Measurements from ENCODE around the gene DRICH1. TPM values are rescaled to one million over a fixed set of nuclear protein-coding genes. Genes with fewer than 3 reads are reported as not detected.
"Not testable (repeated sequence)": the region's sequence is repeated elsewhere in the genome, so short reads cannot be mapped to it uniquely, and the experiment has no call there.

The DRICH1 gene
- total and polyA plus RNA-seq, 7 donors = 0.50 to 0.83 TPM; not detected in 5

DNA sequence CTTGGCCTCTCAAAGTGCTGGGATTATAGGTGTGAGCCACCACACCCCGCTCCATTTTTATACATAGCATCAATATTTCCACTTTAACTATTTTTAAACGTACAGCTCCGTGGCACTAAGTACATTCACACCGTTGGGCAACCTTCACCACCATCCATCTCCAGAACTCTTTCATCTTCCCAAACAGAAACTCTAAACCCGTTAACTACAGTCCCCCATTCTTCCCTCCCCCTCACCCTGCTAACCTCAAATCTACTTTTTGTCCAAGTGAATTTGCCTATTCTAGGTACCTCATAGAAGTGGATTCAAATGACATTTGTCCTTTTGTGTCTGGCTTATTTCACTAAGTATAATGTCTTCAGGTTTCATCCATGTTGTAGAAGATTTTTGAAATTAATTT is 55.4 kb downstream of the DRICH1 start:
- no peak for DNase-seq
- no peak overlapping the region for H3K27ac ChIP-seq
- H3K4me3 ChIP-seq = no peak overlapping the region
- H3K9me3 ChIP-seq = no peaks in the 10 kb centered on the region
- no peaks in the 10 kb centered on the region for H3K36me3 ChIP-seq
- H3K27me3 ChIP-seq = no peaks in the 10 kb centered on the region
- H3K4me1 ChIP-seq = no peaks in the 10 kb centered on the region
- intact Hi-C loops (cut with DNase I) = no loop called here
- TF ChIP-seq POLR2A (IDR thresholded peaks at IDR 0.05) = no peak
- no peak for TF ChIP-seq POLR2AphosphoS5 (IDR thresholded peaks at IDR 0.05)
- TF ChIP-seq, protein P1, sequence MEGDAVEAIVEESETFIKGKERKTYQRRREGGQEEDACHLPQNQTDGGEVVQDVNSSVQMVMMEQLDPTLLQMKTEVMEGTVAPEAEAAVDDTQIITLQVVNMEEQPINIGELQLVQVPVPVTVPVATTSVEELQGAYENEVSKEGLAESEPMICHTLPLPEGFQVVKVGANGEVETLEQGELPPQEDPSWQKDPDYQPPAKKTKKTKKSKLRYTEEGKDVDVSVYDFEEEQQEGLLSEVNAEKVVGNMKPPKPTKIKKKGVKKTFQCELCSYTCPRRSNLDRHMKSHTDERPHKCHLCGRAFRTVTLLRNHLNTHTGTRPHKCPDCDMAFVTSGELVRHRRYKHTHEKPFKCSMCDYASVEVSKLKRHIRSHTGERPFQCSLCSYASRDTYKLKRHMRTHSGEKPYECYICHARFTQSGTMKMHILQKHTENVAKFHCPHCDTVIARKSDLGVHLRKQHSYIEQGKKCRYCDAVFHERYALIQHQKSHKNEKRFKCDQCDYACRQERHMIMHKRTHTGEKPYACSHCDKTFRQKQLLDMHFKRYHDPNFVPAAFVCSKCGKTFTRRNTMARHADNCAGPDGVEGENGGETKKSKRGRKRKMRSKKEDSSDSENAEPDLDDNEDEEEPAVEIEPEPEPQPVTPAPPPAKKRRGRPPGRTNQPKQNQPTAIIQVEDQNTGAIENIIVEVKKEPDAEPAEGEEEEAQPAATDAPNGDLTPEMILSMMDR (IDR thresholded peaks at IDR 0.05) = no peak
- TF ChIP-seq EP300 (IDR thresholded peaks at IDR 0.05) = no peak
- 49 to 64% methylated on average over 5 of the region's 5 CpGs for WGBS, 2 donors

DNA sequence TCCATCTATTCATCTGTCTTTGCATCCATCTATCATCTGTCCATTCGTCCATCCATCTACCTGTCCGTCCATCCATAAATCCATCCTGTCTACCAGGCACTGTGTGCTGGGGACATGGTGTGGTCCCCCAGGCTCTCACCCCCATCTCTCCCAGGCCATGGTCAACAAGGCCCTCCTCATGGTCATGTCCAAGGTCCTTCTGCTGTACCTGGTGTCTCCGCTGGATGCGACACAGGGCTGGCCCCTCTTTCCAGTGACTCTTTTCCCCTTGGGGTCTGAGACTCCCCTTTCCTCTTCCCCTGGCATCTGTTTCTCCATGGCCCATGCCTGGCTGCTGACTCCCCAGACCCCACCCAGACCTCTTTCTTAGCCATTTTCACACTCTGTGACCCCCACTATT is 56.5 kb downstream of the DRICH1 start:
- TF ChIP-seq EP300 (IDR thresholded peaks at IDR 0.05) (no peak), POLR2A (IDR thresholded peaks at IDR 0.05) (no peak), POLR2AphosphoS5 (IDR thresholded peaks at IDR 0.05) (no peak)
- TF ChIP-seq, protein P1 (IDR thresholded peaks at IDR 0.05) = no peak
- H3K36me3 ChIP-seq = no peaks in the 10 kb centered on the region
- WGBS, 2 donors = 93 to 94% methylated on average over 4 of the region's 4 CpGs
- no peak for DNase-seq
- no peak overlapping the region for H3K4me3 ChIP-seq
- intact Hi-C loops (cut with DNase I) = no loop called here
- H3K9me3 ChIP-seq = no peaks in the 10 kb centered on the region
- no peak overlapping the region for H3K27ac ChIP-seq
- no peaks in the 10 kb centered on the region for H3K4me1 ChIP-seq
- no peaks in the 10 kb centered on the region for H3K27me3 ChIP-seq

DNA sequence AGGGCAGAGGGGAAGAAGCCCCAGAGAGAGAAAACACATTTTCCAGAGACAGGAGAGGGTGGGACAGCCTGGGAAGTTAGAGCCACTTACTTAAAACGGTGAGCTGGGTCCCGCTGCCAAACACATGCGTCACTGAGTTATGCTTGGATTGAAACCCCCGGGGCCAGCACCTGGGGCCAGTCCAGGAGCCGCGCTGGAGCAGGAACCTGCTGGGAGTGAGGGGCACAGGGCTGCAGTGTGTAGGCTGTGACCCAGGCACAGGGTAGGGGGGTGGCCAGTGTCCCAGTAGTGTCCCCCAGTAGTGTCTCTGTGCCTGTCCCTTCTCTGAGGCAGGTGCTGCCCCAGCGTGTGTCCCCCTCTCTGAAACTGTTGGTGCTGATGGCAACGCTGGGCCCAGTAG is 57.2 kb downstream of the DRICH1 start:
- DNase-seq = no peak
- Histone ChIP-seq H3K36me3 (no peaks in the 10 kb centered on the region), H3K9me3 (no peaks in the 10 kb centered on the region), H3K4me3 (no peak overlapping the region), H3K27ac (no peak overlapping the region), H3K4me1 (no peaks in the 10 kb centered on the region), H3K27me3 (no peaks in the 10 kb centered on the region)
- intact Hi-C loops (cut with DNase I) = no loop called here
- WGBS, 2 donors = 78% methylated on average over 8 of the region's 8 CpGs
- TF ChIP-seq POLR2A (IDR thresholded peaks at IDR 0.05) = no peak
- no peak for TF ChIP-seq POLR2AphosphoS5 (IDR thresholded peaks at IDR 0.05)

- intact Hi-C loops (cut with DNase I) = no loop called here
- H3K36me3 ChIP-seq = no peaks in the 10 kb centered on the region
- no peaks in the 10 kb centered on the region for H3K27me3 ChIP-seq
- TF ChIP-seq EP300 (IDR thresholded peaks at IDR 0.05) = no peak
- TF ChIP-seq, protein P1 (IDR thresholded peaks at IDR 0.05) = no peak
- no peak for TF ChIP-seq POLR2A (IDR thresholded peaks at IDR 0.05)
- TF ChIP-seq POLR2AphosphoS5 (IDR thresholded peaks at IDR 0.05) = no peak
- no peak overlapping the region for H3K27ac ChIP-seq
- no peak for DNase-seq
- H3K9me3 ChIP-seq = no peaks in the 10 kb centered on the region
- 68 to 77% methylated on average over 4 of the region's 4 CpGs for WGBS, 2 donors
- H3K4me1 ChIP-seq = no peaks in the 10 kb centered on the region
- no peak overlapping the region for H3K4me3 ChIP-seq
Measured at GRCh38 chr22:23574371-23574811, 57.7 kb downstream of the DRICH1 start.

- H3K4me1 ChIP-seq; intact Hi-C loops (cut with DNase I); H3K27me3 ChIP-seq; H3K9me3 ChIP-seq; H3K27ac ChIP-seq; DNase-seq; H3K36me3 ChIP-seq; H3K4me3 ChIP-seq: not testable (repeated sequence)
- 60 to 62% methylated on average over 8 of the region's 8 CpGs for WGBS, 2 donors
Measured at GRCh38 chr22:23573701-23574235, 58.4 kb downstream of the DRICH1 start.

- H3K4me1 ChIP-seq, H3K4me3 ChIP-seq, DNase-seq: not testable (repeated sequence)
Measured at GRCh38 chr22:23573106-23573505, 59.0 kb downstream of the DRICH1 start.

More at GRCh38 chr22:23573106-23573505, 59.0 kb downstream of the DRICH1 start:
- WGBS, 2 donors = 56 to 76% methylated on average over 13 of the region's 13 CpGs
- H3K36me3 ChIP-seq; H3K27me3 ChIP-seq; H3K9me3 ChIP-seq; intact Hi-C loops (cut with DNase I); H3K27ac ChIP-seq: not testable (repeated sequence)

All from sigmoid colon (tissue), 7 donors.